HG03575 (cell line): ENCODE data around the gene MRE11.
A peak's percentile ranks its signal among the peaks of the same experiment; 100 is the strongest.
"Not testable (repeated sequence)": the region's sequence is repeated elsewhere in the genome, so short reads cannot be mapped to it uniquely, and the experiment has no call there.

Experiments used
- ATAC-seq: cut with Tn5 transposase; IDR thresholded peaks from one replicate; pipeline ENCODE4 v1.9.1; 2021; ENCODE audit not compliant: unreplicated experiment, insufficient number of reproducible peaks, low FRiP score; ENCODE audit errors: extremely low read depth

Gene MRE11

GRCh38 chr11:94511932-94512781 lies 18.5 kb upstream of the MRE11 start, which contains the start of gene C11orf97:
TSS of gene C11orf97 (plus strand) at chr11:94512461. CDS start at chr11:94512529, 68 bp downstream.
- ATAC-seq = no peak

DNA sequence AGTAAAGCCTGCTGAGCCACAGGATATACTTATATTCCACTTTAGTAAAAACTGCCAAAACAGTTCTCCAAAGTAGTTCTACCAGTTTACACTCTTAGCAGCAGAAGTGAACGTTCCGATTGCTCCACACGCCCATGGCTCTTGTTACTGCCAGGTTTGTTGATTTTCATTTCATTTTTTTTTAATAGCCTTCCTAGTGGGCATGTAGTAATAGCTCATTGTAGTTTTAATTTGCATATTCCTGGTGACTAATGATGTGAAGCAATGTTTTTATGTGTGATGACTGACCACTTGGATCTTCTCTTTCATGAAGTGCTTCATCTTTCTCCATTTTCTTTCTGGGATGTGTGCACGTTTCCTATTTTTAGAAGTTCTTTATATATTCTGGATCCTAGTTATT lies 13.8 kb upstream of the MRE11 start:
- ATAC-seq = no peak

- ATAC-seq = not testable (repeated sequence)
Measured at GRCh38 chr11:94506513-94506912, 12.9 kb upstream of the MRE11 start.

- no peak for ATAC-seq
Measured at GRCh38 chr11:94504689-94505293, 11.1 kb upstream of the MRE11 start.

DNA sequence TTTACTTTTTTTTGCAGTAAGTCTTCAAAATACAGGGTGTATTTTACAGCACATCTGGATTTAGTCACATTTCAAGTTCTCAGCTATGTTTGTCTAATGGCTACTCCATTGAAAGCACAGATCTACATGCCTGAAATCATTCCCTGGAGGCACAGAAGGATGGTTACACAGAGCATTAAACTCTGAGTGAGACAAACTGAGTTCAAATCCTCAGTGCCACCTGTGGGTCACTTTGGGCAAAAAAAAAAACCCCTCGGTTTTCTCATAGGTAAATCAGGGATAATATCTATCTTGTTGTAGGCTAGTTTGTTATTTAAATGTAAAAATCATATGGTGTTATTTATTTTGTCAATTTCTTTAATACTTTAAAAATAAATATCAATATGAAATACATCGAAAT lies 7.9 kb upstream of the MRE11 start:
- no peak for ATAC-seq

GRCh38 chr11:94500181-94500580 lies 6.5 kb upstream of the MRE11 start:
- no peak for ATAC-seq

DNA sequence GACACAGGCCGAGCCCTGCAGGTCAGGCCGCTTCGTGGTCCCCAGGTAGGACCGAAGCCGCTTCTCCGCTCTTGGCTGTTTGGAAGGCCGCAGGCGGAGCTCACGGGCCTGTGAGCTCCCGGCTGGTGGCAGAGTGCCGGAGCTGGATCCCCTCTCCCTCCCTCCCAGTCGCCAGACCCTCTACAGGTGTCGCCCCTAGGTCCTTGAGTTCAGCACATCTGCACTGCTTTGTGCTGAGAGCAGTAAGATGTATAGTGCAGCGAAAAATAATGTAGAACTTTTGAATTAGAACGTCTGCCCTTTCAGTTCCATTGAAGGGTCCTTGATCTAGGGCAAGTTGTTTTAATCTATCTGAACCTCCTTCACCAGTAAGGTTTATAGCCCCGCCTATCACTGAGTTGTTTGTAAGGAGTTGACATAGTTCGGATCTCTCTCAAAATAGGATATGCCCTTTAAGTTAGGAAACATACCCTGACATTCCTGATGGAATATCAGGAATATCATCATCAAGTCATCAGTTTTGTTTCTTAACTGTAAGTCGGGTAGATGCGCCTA lies 559 bp upstream of the MRE11 start:
- ATAC-seq = peak; percentile 20

DNA sequence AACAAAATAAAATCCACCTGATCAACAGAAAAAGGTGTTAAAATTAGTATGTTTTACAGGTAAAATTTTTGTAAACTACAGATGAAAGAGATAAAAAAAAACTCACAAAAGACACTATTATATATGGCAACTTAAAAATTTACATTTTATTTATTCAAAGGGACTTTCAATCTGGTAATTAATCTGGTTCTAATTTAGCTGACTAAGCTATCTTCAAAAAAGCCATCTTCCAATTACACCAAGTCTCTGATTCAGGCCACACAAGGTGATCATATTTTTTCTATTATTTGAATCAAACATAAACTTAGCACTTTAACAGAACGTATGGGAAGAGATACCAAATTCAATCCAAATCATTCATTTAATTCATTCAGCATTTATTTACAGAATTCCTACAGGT lies 7.6 kb downstream of the MRE11 start:
- ATAC-seq = no peak

GRCh38 chr11:94481342-94481741 lies 12.3 kb downstream of the MRE11 start:
- ATAC-seq = no peak

DNA sequence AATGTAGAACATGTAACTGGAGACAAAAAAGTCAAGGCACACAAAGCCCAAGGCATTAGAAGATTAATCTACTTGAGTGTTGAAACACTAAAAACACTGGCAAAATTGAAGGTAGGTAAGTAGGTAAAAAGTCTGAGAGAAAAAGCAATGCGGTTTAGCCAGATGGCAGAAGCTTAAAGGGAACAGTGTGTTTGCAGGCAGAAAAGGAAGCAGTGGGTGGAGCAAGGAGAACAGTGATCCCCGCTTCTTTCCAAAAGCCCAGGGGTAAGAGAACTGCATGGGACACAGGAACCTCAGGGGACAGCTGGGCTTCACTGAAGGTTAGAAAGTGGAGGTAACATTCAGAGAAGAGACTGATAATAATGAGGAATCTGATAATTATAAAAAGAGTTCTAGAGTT lies 16.0 kb downstream of the MRE11 start:
- no peak for ATAC-seq

- peak; percentile 56 for ATAC-seq
Measured at GRCh38 chr11:94472916-94473799, 20.5 kb downstream of the MRE11 start.

GRCh38 chr11:94469416-94469815 lies 24.2 kb downstream of the MRE11 start:
- peak; percentile 84 for ATAC-seq

DNA sequence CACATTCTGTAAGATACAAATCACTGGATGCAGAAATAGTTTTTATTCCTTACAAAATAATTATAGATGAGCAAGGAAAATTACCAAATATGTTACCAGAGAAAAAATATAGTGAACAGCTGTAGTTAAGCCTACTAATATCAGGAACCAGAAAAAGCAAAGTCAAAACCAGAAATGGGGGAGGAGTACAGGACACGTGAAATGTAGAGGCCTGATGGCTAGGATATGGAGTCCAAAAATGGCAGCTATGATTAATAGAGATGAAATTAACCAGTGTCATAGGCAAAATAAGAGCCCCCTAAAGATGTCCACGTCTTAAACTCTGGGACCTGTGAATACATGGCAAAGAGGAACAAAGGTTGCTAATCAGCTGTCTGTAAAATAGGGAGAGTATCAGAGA lies 34.1 kb downstream of the MRE11 start:
- no peak for ATAC-seq

DNA sequence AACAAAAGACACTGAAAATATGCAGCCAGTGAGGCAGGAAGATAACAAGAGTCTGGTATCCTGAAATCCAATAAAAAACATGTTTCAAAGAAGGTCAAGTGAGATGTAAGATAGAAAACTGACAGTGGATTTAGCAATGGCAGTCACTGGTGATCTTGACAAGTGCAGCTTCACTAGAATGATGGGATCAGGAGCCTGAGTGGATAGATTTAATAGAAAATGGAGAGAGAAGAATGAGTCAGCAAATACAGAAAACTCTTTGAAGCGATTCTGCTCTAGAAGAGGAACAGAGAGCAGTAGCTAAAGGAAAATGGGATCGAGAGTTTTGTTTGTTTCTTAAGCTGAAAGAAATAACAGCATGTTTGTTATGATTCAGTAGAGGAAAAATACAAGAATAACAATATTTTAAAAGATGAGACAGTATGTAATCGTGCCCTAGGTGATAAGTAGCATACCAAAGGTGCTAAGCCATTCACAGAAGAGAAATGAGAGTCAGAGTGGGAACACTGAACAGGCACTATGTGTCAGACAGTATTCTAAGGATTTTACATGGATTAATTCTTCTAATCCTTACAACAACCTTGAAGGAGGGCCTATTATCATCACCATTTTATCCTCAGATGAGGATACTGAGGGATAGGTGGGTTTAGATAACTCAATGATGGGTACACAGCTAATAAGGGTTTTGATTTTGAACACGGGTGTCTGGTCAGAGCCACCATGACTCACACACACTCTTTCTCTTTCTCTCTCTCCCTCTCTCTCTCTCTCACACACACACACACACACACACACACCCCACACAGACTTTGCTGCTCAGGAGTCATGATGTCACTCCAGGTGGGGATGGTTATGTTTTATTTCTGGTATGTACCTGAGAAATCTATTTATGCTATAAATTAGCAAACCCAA lies 36.3 kb downstream of the MRE11 start:
- no peak for ATAC-seq

- no peak for ATAC-seq
Measured at GRCh38 chr11:94455861-94456260, 37.8 kb downstream of the MRE11 start.

GRCh38 chr11:94454301-94454700 lies 39.3 kb downstream of the MRE11 start:
- no peak for ATAC-seq

GRCh38 chr11:94452988-94453387 lies 40.7 kb downstream of the MRE11 start:
- ATAC-seq = no peak

DNA sequence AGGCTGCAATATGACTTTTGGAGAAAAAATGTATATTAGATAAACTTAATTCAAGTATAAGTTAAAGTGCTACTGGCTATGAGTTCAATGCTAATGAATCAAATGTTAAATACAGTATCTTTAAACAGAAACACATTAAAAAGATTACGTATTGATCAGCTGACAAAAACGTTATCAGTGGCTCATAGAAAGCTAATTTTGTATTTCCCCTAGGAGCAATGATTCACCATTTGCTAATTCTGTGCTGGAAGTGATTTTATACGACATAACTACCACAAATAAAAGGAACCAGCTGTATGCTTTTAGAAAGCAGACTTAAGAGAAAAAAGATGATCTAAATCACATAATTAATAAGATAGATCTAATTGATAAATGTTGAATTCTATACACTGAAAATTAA lies 43.6 kb downstream of the MRE11 start:
- ATAC-seq = no peak
